B cell (primary cell): ENCODE measurements around the gene GTF2H4.

Source experiments
- EZH2 ChIP-seq: IDR thresholded peaks from 2 replicates; pipeline ENCODE4 v1.6.1; 2012; ENCODE audit warnings: borderline replicate concordance, low read depth, mild to moderate bottlenecking, moderate library complexity, low read length; ENCODE audit not compliant: insufficient read depth, poor library complexity, severe bottlenecking
- TF ChIP-seq, protein P1 (sequence below): fragments of 200-600 bp; IDR thresholded peaks from one replicate; pipeline ENCODE4 v1.8.0; 2022; ENCODE audit warnings: antibody characterized with exemption, mild to moderate bottlenecking

DNA sequence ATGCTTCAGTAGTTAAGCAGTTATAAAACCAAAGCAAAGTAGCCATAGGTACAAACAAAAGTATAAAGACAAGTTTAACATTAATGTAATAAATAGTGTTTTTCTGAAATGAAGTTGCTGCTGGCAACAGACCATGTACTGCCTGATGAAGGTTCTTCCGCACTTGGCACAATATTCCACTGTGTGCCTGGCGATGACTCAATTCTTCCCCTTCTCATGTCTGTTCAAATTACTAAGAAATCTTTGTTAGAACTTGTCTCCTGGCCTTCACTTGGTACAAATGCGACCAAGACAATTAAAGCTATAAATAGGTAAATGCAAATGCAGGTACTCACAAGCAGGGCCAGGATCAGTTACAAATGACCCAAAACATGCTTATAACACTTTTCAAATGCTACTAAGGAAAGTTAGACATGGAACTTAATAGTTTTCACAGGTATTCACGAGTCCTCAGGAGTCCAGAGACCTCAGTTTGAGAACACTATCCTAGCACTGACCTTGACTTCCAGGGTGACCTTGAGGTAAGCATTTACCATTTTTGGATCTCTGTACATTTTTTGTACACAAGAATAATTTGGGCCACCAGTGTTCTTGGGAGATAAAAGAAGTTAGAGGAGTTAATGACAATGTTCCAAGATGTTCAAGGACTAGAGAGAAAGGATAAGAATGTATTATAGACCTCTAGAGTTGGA is 31.8 kb upstream of the GTF2H4 start:
- TF ChIP-seq, protein P1, sequence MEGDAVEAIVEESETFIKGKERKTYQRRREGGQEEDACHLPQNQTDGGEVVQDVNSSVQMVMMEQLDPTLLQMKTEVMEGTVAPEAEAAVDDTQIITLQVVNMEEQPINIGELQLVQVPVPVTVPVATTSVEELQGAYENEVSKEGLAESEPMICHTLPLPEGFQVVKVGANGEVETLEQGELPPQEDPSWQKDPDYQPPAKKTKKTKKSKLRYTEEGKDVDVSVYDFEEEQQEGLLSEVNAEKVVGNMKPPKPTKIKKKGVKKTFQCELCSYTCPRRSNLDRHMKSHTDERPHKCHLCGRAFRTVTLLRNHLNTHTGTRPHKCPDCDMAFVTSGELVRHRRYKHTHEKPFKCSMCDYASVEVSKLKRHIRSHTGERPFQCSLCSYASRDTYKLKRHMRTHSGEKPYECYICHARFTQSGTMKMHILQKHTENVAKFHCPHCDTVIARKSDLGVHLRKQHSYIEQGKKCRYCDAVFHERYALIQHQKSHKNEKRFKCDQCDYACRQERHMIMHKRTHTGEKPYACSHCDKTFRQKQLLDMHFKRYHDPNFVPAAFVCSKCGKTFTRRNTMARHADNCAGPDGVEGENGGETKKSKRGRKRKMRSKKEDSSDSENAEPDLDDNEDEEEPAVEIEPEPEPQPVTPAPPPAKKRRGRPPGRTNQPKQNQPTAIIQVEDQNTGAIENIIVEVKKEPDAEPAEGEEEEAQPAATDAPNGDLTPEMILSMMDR = no peak
- TF ChIP-seq EZH2 = no peak
